HG03378 (cell line): ENCODE measurements around the gene EBNA1BP2.
"Not testable (repeated sequence)": the region's sequence is repeated elsewhere in the genome, so short reads cannot be mapped to it uniquely, and the experiment has no call there.

ENCODE experiments used
- ATAC-seq: cut with Tn5 transposase; IDR thresholded peaks from one replicate; pipeline ENCODE4 v1.9.1; 2021; ENCODE audit warnings: mild to moderate bottlenecking, moderate library complexity; ENCODE audit not compliant: unreplicated experiment

EBNA1BP2 gene

GRCh38 chr1:43172527-43172972, 460 bp upstream of the EBNA1BP2 start:
- no peak for ATAC-seq

- ATAC-seq: peak; percentile 5
Measured at GRCh38 chr1:43171312-43171875, 696 bp downstream of the EBNA1BP2 start.

GRCh38 chr1:43165765-43166164, 6.3 kb downstream of the EBNA1BP2 start:
- ATAC-seq: no peak

- ATAC-seq: no peak
Measured at GRCh38 chr1:43165162-43165561, 6.9 kb downstream of the EBNA1BP2 start.

GRCh38 chr1:43156026-43156425, 16.1 kb downstream of the EBNA1BP2 start:
- no peak for ATAC-seq

DNA sequence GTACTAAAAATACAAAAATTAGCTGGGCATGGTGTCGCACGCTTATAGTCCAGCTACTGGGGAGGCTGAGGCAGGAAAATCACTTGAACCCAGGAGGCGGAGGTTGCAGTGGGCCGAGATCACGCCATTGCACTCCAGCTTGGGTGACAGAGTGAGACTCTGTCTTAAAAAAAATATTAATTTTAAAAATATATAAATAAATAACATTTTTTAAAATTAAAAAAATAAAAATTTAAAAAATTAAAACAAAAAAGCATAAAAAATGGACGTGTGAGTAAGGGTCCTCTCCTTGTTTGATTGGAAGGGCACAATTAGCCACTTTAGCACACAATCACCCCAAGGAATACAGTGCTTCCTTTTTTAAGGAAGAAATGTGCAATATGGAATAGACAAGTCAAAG, 18.6 kb downstream of the EBNA1BP2 start:
- no peak for ATAC-seq

GRCh38 chr1:43152866-43153265, 19.2 kb downstream of the EBNA1BP2 start:
- no peak for ATAC-seq

DNA sequence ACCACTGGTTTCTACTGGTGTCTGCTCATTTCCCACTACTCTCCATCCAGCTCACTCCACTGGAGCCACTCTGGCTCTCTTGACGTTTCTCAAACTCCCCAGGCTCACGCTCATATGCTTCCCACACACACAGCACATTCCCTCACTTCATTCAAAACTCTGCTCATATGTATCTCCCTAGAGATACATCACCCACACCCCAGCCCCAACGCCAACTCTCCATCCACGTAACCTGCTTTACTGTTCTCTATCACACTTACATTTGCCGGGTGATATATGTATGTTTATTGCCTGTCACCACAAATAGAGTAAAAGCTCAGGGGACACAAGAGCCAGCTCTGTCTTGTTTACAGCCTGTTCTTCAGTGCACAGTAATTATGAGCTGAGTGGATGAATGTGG, 22.2 kb downstream of the EBNA1BP2 start:
- no peak for ATAC-seq

DNA sequence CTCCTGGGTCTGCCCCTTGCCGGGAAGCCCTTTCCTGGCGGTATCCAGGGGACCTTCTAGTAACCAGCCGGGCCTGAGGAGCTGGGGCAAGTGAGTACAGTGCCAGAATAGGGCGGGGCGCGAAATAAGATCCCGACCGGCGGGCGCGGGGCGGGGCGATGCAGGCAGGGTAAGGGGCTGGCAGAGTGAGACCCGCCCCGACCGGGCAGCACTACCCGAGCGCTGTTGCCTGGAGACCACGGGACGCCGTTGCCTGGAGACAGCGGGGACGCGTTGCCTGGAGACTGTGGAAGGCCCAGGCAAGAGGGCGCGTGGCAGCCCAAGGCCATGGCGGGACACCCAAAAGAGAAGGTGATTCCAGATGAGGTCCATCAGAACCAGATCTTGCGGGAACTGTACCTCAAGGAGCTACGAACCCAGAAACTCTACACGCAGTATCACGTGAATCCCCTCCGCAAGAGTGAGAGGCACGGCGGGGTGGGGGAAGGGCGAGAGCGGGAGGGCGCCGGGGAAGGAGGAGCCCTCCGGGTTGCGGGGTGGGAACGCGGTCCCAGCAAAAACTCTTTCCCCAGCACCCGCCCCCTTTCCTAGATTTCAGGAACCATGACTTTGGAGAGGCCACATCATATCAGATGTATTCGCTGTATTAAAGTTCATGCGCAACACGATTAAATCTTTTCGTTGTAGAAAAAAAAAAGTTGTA, 24.3 kb downstream of the EBNA1BP2 start:
- no peak for ATAC-seq

GRCh38 chr1:43144237-43144636, 27.9 kb downstream of the EBNA1BP2 start:
- ATAC-seq: no peak

GRCh38 chr1:43143441-43143888, 28.6 kb downstream of the EBNA1BP2 start:
- ATAC-seq: no peak

DNA sequence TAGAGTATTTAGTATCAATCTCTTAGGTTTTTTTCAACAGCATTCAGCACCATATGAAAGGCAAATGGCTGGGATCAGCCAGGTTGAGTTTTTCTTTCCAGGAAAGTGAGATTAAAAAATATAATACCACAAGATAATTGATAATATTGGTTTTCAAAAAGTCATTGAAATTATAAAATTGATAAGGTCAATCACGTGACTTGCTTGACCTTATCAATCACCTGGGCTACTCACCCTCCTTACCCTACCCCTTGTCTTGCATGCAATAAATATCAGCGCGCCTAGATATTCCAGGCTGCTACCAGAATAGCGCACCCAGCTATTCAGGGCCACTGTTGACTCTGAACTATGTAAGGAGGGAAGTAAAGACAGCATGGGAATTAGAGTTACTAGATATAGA, 31.5 kb downstream of the EBNA1BP2 start:
- no peak for ATAC-seq

- no peak for ATAC-seq
Measured at GRCh38 chr1:43140010-43140409, 32.1 kb downstream of the EBNA1BP2 start.

DNA sequence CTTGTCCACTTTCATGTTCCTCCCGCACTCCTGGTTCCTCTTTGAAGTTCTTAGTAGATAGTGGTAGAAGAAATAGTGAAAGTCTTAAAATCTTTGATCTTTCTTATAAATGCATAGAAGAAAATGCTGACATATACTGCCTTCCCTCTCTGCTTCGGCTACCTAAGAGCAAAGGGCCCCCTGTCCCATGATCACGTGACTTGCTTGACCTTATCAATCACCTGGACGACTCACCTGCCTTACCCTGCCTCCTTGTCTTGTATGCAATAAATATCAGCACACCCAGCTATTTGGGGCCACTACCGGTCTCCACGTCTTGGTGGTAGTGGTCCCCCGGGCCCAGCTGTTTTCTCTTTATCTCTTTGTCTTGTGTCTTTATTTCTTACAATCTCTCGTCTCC, 32.8 kb downstream of the EBNA1BP2 start:
- not testable (repeated sequence) for ATAC-seq

GRCh38 chr1:43137445-43138052, 34.5 kb downstream of the EBNA1BP2 start:
- ATAC-seq: no peak

GRCh38 chr1:43135857-43136781, 36.0 kb downstream of the EBNA1BP2 start:
- ATAC-seq: no peak

GRCh38 chr1:43134640-43135039, 37.5 kb downstream of the EBNA1BP2 start:
- ATAC-seq: no peak

DNA sequence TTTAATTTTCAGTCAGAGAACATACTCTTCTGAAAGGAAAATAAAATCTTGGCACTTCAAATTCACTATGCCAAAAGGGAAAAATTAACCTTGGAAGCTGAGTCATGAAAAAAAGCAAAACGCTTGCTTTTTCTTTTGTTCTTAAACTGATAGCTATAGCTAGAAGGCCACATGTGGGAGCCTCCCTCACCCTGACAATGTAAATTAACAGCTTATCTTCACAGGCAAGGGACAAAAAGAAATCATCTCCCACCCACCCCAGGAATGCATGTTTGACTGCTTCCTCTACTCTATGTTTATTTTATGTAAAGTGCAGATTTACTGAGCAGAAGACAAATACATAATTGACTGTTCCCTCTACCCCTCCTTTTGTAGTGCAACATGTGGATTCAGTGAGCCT, 38.0 kb downstream of the EBNA1BP2 start:
- no peak for ATAC-seq

DNA sequence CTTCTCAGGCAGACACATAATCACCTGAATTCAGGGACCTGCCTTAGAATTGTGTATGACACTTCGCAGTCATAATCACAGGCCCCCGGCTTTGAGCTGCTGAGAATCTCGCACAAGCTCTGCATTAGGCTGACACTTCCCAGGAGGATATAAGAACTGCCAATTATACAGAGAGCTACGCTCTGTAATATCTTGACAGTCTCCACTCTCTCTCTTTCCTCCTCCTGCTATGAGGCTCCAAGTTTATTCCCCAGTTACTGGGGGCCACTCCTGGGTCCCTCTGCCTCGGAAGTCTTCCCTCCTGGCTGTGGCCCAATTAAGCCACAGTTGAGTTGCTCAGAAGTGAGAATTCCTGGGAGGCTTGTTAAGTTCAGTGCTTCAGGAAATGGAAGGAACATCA, 42.7 kb downstream of the EBNA1BP2 start:
- no peak for ATAC-seq

DNA sequence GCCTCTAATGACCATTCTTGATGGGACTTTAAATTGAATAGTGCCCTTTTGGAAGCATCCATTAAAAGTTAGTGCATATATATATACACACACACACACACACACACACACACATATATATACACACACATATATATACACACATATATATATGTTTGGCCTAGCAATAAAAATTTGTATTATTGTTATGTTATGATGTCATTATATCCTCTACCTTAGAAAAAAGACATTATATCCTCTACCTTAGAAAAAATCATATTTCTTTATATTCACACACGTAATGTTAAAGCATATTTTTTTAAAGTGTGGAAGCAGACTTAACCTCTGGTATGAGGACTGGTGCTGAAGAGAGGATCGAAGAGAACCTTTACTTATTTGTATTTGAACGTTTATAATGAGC, 43.3 kb downstream of the EBNA1BP2 start:
- ATAC-seq: no peak

DNA sequence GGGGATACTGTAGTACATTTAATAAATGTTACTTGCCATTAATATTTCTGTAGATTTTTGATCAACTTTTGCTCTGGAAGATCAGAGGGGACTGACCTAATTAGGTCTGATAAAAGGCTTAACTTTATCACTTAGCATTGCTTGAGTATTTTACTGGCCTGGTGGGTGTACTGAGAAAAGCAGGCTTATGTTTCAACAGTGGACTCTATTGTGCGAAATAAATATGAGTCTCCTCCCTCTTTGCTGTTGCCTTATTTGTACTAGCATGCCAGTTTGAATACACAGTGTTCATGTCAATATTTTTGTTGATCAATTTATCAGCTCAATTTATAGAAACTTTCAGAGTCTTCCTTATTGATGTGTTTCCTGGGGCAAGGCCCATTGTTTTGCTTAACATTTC, 49.1 kb downstream of the EBNA1BP2 start:
- no peak for ATAC-seq
